K562 (cell line): ENCODE results near the gene C1QTNF5. TPM values are rescaled to one million over a fixed set of nuclear protein-coding genes. Genes with fewer than 3 reads are reported as not detected.

Experiments used
- ILK ChIP-seq: fragments of 450-650 bp; IDR thresholded peaks from 2 replicates; pipeline ENCODE4 v1.6.1; 2016; ENCODE audit warnings: missing genetic modification characterization, low read depth, mild to moderate bottlenecking, missing compliant biosample characterization, moderate library complexity, borderline replicate concordance
- NFE2L1 ChIP-seq: fragments of 450-650 bp; IDR thresholded peaks from 2 replicates; pipeline ENCODE4 v1.6.1; 2016; ENCODE audit warnings: missing genetic modification characterization, low read depth, mild to moderate bottlenecking, missing compliant biosample characterization, moderate library complexity, borderline replicate concordance
- ZC3H11A ChIP-seq: IDR thresholded peaks from 2 replicates; pipeline ENCODE4 v1.6.1; 2012; ENCODE audit warnings: low read depth, low read length, improper control_type of control experiment
- ZNF57 ChIP-seq: fragments of 450-650 bp; formaldehyde crosslinking; IDR thresholded peaks from 2 replicates; pipeline ENCODE4 v1.4.0; 2020; ENCODE audit warnings: mild to moderate bottlenecking, moderate library complexity
- ZNF707 ChIP-seq: fragments of 250-450 bp; sonication (Bioruptor Pico); conservative IDR thresholded peaks from 2 replicates; pipeline ENCODE4 v1.8.0; 2022; ENCODE audit warnings: inconsistent platforms, mild to moderate bottlenecking, moderate library complexity
- polyA plus RNA-seq, 8 experiments: library from polyadenylated mRNA; depleted of rRNA in 4 of 8; stranded (reverse) in 5 of 8; unstranded in 3 of 8; fragments of >200 nt; fragmentation: Nextera tagmentation in 2 of 8; fragmentation: Illumina TruSeq in 1 of 8; extraction: Ambion mirVana in 2 of 8; extraction: Trizol in 1 of 8; gene quantifications; 2 replicates each; pipeline versions ENCODE4 v1.2.1 to v1.2.3, GENCODE V29; 2011 to 2014; ENCODE audit warnings: inconsistent platforms in 1 of 8, missing spikeins in 1 of 8
- total RNA-seq, 7 experiments: library from RNA; depleted of rRNA in 6 of 7; stranded (reverse); fragments of >200 nt in 6 of 7; fragmentation: Illumina TruSeq in 2 of 7; extraction: Trizol in 2 of 7; gene quantifications; 2 replicates each; pipeline versions ENCODE4 v1.2.1 to v1.2.3, GENCODE V29; 2011 to 2021; ENCODE audit warnings: low replicate concordance in 1 of 7
- TF ChIP-seq, protein P1 (sequence below), 2 experiments: fragments of 450-650 bp; formaldehyde crosslinking in 1 of 2; IDR thresholded peaks; 2 replicates each; pipeline versions ENCODE4 v1.4.0 to v1.6.1; 2014 to 2020; ENCODE audit warnings: mild to moderate bottlenecking in 2 of 2, borderline replicate concordance in 1 of 2, low read depth in 1 of 2
- TF ChIP-seq, protein P2 (sequence below): fragments of 150-350 bp; IDR thresholded peaks from 2 replicates; pipeline ENCODE4 v1.6.1; 2014; ENCODE audit warnings: low read depth, mild to moderate bottlenecking, low read length, borderline replicate concordance
- TF ChIP-seq, protein P3 (sequence below), 2 experiments: fragments of 200-800 bp in 1 of 2; sonication (Bioruptor generic) in 1 of 2; sonication (generic) in 1 of 2; formaldehyde crosslinking in 1 of 2; IDR thresholded peaks in 1 of 2; conservative IDR thresholded peaks in 1 of 2; 2 replicates each; pipeline versions ENCODE4 v1.5.0 to v1.6.1; 2016 to 2020; ENCODE audit warnings: missing compliant biosample characterization in 1 of 2, missing genetic modification characterization in 1 of 2, missing genetic modification reagents in 1 of 2
- TF ChIP-seq, protein P4 (sequence below): fragments of 450-650 bp; IDR thresholded peaks from 2 replicates; pipeline ENCODE4 v1.7.1; 2018; ENCODE audit warnings: mild to moderate bottlenecking, low read depth; ENCODE audit not compliant: partially characterized antibody

Gene C1QTNF5
- total and polyA plus RNA-seq, 9 of the 15 experiments (the other 6 are each of a cell fraction or from before 2014, with no cell fraction given) = 0.07 to 0.76 (median 0.24) TPM; not detected in 1

DNA sequence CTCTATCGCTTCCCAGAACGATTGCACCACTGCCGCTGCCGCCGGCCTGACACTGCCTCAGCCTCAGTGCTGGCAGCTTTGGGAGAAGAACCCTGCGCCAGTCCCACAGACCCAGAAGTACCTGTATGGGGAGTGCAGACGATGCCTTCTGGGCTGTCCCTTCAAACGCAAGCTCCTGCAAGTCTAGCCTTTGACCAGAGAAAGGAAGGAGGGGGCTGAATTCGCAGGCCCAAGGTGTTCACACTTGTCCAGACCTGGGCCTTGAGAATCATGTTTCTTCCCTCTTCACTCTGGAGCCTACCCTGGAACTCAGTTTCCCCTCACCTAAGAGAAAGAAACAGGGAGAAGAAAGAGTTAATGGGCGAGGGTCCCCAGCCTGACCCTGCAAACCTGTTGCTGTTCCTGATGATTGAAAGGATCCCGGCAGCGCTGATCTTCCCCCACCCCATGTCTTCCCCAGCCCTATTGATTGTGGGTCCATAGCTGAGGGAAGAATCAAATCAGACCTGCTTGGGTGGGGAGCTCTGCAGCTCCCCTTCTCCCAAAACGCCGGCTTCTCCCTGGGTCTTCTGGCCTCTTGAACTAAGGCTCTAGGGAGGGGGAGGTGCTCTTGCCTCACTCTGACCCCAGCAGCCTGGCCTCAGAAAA is 23.0 kb downstream of the C1QTNF5 start (continued):
- TF ChIP-seq, protein P1, sequence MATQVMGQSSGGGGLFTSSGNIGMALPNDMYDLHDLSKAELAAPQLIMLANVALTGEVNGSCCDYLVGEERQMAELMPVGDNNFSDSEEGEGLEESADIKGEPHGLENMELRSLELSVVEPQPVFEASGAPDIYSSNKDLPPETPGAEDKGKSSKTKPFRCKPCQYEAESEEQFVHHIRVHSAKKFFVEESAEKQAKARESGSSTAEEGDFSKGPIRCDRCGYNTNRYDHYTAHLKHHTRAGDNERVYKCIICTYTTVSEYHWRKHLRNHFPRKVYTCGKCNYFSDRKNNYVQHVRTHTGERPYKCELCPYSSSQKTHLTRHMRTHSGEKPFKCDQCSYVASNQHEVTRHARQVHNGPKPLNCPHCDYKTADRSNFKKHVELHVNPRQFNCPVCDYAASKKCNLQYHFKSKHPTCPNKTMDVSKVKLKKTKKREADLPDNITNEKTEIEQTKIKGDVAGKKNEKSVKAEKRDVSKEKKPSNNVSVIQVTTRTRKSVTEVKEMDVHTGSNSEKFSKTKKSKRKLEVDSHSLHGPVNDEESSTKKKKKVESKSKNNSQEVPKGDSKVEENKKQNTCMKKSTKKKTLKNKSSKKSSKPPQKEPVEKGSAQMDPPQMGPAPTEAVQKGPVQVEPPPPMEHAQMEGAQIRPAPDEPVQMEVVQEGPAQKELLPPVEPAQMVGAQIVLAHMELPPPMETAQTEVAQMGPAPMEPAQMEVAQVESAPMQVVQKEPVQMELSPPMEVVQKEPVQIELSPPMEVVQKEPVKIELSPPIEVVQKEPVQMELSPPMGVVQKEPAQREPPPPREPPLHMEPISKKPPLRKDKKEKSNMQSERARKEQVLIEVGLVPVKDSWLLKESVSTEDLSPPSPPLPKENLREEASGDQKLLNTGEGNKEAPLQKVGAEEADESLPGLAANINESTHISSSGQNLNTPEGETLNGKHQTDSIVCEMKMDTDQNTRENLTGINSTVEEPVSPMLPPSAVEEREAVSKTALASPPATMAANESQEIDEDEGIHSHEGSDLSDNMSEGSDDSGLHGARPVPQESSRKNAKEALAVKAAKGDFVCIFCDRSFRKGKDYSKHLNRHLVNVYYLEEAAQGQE (IDR thresholded peaks at IDR 0.05; ENCODE audit: borderline replicate concordance) = no peak
- TF ChIP-seq, protein P1 (CRISPR knock-in tag; IDR thresholded peaks at IDR 0.05; ENCODE audit: low read depth) = no peak
- TF ChIP-seq, protein P2, sequence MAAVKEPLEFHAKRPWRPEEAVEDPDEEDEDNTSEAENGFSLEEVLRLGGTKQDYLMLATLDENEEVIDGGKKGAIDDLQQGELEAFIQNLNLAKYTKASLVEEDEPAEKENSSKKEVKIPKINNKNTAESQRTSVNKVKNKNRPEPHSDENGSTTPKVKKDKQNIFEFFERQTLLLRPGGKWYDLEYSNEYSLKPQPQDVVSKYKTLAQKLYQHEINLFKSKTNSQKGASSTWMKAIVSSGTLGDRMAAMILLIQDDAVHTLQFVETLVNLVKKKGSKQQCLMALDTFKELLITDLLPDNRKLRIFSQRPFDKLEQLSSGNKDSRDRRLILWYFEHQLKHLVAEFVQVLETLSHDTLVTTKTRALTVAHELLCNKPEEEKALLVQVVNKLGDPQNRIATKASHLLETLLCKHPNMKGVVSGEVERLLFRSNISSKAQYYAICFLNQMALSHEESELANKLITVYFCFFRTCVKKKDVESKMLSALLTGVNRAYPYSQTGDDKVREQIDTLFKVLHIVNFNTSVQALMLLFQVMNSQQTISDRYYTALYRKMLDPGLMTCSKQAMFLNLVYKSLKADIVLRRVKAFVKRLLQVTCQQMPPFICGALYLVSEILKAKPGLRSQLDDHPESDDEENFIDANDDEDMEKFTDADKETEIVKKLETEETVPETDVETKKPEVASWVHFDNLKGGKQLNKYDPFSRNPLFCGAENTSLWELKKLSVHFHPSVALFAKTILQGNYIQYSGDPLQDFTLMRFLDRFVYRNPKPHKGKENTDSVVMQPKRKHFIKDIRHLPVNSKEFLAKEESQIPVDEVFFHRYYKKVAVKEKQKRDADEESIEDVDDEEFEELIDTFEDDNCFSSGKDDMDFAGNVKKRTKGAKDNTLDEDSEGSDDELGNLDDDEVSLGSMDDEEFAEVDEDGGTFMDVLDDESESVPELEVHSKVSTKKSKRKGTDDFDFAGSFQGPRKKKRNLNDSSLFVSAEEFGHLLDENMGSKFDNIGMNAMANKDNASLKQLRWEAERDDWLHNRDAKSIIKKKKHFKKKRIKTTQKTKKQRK = no peak
- TF ChIP-seq NFE2L1 (tag) = no peak
- TF ChIP-seq, protein P3, sequence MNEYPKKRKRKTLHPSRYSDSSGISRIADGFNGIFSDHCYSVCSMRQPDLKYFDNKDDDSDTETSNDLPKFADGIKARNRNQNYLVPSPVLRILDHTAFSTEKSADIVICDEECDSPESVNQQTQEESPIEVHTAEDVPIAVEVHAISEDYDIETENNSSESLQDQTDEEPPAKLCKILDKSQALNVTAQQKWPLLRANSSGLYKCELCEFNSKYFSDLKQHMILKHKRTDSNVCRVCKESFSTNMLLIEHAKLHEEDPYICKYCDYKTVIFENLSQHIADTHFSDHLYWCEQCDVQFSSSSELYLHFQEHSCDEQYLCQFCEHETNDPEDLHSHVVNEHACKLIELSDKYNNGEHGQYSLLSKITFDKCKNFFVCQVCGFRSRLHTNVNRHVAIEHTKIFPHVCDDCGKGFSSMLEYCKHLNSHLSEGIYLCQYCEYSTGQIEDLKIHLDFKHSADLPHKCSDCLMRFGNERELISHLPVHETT (CRISPR knock-in tag; conservative IDR thresholded peaks at IDR 0.05 in 1 of 2, IDR thresholded peaks at IDR 0.05 in 1 of 2) = no peak
- TF ChIP-seq ZC3H11A = no peak
- no peak for TF ChIP-seq ZNF707 (CRISPR knock-in tag)
- no peak for TF ChIP-seq ILK (tag)
- TF ChIP-seq, protein P4, sequence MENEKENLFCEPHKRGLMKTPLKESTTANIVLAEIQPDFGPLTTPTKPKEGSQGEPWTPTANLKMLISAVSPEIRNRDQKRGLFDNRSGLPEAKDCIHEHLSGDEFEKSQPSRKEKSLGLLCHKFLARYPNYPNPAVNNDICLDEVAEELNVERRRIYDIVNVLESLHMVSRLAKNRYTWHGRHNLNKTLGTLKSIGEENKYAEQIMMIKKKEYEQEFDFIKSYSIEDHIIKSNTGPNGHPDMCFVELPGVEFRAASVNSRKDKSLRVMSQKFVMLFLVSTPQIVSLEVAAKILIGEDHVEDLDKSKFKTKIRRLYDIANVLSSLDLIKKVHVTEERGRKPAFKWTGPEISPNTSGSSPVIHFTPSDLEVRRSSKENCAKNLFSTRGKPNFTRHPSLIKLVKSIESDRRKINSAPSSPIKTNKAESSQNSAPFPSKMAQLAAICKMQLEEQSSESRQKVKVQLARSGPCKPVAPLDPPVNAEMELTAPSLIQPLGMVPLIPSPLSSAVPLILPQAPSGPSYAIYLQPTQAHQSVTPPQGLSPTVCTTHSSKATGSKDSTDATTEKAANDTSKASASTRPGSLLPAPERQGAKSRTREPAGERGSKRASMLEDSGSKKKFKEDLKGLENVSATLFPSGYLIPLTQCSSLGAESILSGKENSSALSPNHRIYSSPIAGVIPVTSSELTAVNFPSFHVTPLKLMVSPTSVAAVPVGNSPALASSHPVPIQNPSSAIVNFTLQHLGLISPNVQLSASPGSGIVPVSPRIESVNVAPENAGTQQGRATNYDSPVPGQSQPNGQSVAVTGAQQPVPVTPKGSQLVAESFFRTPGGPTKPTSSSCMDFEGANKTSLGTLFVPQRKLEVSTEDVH = no peak
- peak; percentile 20; the same call in 1 of the 2 replicates for TF ChIP-seq ZNF57 (CRISPR knock-in tag)
